ENCODE measurements around the gene ANKS1A.

Gene ANKS1A

DNA sequence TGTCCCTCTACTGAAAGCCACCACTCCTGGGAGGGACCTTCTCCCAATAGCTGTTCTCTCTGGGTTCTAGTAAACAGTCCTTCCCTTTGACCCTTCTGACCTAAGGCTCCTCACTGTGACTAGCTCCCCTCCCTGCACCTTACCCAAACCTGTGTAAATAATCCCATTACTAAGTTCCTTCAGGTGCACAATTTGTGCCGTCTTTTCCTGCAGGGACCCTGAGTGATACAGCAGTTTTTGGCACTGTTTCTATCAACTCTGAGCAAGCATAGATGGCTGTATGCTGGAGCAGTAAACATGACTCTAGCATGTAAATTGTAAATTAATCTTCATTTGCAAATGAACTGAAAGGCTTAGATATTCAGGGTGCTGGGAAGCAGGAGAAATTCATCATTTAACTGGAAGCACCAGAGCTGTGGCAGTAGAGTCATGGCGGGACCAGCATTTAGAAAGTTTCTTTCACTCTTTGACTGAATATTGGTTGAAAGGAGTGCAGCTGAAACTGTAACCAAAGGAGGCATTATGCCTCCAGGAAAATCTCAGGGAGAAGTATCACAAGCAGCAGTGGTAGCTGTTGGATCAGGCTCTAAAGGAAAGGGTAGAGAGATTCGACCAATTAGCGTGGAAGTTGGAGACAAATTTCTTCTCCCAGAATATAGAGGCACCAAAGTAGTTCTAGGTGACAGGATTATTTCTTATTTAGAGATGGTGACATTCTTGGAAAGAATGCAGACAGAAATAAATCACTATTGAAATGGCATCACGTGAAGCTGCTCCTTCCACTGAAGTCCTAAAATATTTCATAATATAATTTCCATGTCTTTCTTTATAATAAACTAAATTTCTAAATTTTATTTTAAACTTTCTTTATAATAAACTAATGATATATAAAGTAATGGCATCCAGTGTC, 134.3 kb downstream of the ANKS1A start:
- H3K27ac Mint-ChIP-seq, result no peak overlapping the region
- no peak for ATAC-seq
- DNase-seq, result no peak
- no peaks in the 10 kb centered on the region for H3K4me1 Mint-ChIP-seq
- no peaks in the 10 kb centered on the region for H3K27me3 Mint-ChIP-seq
- no peaks in the 10 kb centered on the region for H3K9me3 Mint-ChIP-seq
- no peak overlapping the region for H3K4me3 Mint-ChIP-seq

- ATAC-seq (no peak), DNase-seq (no peak)
- Mint-ChIP-seq H3K27me3 (no peaks in the 10 kb centered on the region), H3K4me1 (no peaks in the 10 kb centered on the region), H3K27ac (no peak overlapping the region), H3K9me3 (no peaks in the 10 kb centered on the region), H3K4me3 (no peak overlapping the region)
These were observed 135.5 kb downstream of the ANKS1A start for GRCh38 chr6:35024551-35025054.

DNA sequence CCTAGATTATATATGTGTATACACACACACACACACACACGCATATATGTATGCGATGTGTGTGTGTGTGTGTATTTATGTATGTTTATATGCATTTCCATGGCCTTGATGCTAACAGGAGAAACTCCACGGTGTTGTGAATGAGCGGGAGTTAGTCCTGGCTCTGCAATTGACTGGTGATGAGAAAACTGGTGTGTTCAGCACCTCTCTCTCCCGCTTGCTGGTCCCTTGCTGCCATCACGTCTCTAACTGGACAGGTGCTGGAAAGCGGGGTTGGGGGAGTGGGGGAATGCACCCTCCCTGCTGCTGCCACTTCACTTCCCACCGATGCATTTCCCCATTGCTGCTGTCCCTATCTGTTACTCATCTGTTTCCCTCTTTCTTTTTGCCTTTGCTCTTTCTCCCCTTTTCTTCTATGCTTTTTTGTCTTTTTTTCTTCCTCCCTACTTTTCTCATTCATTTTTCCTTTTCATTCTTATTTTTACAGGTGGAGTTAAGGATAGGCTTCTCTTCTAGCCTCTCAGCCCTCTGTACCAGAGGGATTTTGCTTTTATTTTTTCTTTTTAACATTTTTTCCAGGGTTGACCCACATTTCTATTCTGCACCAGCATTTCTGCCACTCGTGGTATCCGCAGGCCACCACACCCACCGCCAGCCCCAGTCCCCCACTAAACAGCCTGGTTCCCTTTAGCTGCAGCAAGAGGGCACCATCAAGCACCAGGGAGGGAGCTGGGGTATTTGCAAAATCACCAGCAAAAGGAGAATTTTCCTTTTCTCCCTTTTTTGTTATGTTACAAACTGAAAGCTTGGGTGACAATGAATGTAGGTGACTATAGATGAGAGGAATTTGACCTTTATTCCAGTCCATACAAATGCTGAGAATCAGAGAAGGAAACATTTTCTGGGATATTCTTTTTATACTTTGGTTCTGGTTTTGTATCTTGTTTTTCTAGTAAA, 136.5 kb downstream of the ANKS1A start:
- Mint-ChIP-seq H3K4me1 (no peaks in the 10 kb centered on the region), H3K4me3 (no peak overlapping the region), H3K27ac (no peak overlapping the region), H3K27me3 (no peaks in the 10 kb centered on the region), H3K9me3 (no peaks in the 10 kb centered on the region)
- no peak for DNase-seq
- ATAC-seq, result no peak

- ATAC-seq, result no peak
- H3K27ac Mint-ChIP-seq, result no peak overlapping the region
These were observed 137.6 kb downstream of the ANKS1A start for GRCh38 chr6:35026434-35027222.

GRCh38 chr6:35027807-35028206, 138.8 kb downstream of the ANKS1A start:
- no peaks in the 10 kb centered on the region for H3K9me3 Mint-ChIP-seq
- H3K27ac Mint-ChIP-seq, result no peak overlapping the region
- ATAC-seq, result no peak
- no peak for DNase-seq
- no peak overlapping the region for H3K4me3 Mint-ChIP-seq
- no peaks in the 10 kb centered on the region for H3K27me3 Mint-ChIP-seq
- no peaks in the 10 kb centered on the region for H3K4me1 Mint-ChIP-seq

More at GRCh38 chr6:35026434-35027222, 137.6 kb downstream of the ANKS1A start:
- Mint-ChIP-seq H3K9me3 (no peaks in the 10 kb centered on the region), H3K4me1 (no peaks in the 10 kb centered on the region), H3K4me3 (no peak overlapping the region), H3K27me3 (no peaks in the 10 kb centered on the region)
- no peak for DNase-seq

- ATAC-seq, result no peak
- Mint-ChIP-seq H3K4me1 (no peaks in the 10 kb centered on the region), H3K27ac (no peak overlapping the region), H3K27me3 (no peaks in the 10 kb centered on the region), H3K4me3 (no peak overlapping the region), H3K9me3 (no peaks in the 10 kb centered on the region)
- DNase-seq, result no peak
These were observed 140.0 kb downstream of the ANKS1A start for GRCh38 chr6:35028781-35029769.

DNA sequence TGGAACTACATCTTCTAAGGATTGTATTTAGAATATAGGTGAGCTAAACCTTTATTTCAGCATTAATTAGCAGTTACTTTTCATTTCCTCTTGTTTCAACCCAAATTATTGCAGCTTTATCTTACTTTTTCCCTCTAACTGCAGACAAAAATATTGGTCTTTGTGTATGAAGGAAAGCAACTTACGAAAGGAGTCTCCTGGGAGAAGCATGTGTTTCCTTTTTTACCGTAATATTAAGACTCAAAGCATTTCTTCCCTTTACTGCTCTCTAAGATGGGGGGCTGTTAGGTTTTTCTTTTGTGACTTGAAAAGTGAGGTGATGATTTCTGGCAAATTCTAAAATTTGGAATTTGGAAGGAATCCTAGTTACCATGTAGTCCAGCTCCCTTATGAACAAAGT, 141.0 kb downstream of the ANKS1A start:
- H3K4me1 Mint-ChIP-seq, result no peaks in the 10 kb centered on the region
- no peaks in the 10 kb centered on the region for H3K9me3 Mint-ChIP-seq
- DNase-seq, result no peak
- ATAC-seq, result no peak
- no peaks in the 10 kb centered on the region for H3K27me3 Mint-ChIP-seq
- no peak overlapping the region for H3K4me3 Mint-ChIP-seq
- H3K27ac Mint-ChIP-seq, result no peak overlapping the region

DNA sequence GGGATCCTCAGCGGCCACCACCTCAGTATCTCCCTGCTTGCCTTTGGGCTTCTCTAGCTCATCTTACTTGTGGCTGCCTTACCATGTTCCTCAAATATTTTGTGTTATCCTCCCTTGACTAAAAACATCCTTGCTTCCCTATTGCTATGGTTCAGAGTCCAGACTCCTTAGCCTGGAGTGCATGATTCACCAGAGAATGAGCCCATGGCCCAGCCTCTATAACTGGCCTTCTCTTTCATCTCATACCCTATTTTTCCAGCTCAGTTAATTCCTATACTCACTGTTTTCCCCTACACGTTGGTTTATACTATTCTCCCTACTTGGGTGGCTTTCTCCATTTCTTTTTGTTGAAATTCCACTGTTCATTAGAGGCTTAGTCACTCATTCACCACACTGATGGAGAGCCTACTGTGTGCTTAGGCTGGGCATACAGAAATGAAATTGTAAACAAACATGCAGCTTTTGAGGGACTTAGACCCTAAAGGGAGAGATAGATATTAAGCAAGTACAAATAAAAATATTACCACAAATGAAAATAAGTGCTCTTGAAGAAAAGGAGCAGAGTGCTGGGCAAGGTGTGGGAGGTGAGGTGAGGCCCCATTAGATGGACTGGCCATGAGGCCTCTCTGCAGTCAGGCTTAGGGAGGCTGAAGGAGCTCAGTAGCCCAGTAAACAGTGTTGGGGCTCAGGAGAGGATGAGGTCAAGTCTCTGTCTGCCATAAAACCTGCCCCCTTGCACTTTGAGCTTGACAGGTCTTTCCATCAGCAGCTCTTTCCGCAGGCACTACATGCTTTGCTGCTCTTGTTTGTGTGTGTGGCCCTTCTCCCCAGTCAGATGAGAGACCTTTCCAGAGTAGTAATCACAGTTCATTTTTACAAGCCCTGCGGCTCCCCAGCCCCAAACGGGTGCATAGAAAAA, 142.8 kb downstream of the ANKS1A start:
- H3K27ac Mint-ChIP-seq, result no peak overlapping the region
- no peaks in the 10 kb centered on the region for H3K9me3 Mint-ChIP-seq
- ATAC-seq, result no peak
- H3K4me1 Mint-ChIP-seq, result no peaks in the 10 kb centered on the region
- no peak for DNase-seq
- H3K4me3 Mint-ChIP-seq, result no peak overlapping the region
- H3K27me3 Mint-ChIP-seq, result no peaks in the 10 kb centered on the region

DNA sequence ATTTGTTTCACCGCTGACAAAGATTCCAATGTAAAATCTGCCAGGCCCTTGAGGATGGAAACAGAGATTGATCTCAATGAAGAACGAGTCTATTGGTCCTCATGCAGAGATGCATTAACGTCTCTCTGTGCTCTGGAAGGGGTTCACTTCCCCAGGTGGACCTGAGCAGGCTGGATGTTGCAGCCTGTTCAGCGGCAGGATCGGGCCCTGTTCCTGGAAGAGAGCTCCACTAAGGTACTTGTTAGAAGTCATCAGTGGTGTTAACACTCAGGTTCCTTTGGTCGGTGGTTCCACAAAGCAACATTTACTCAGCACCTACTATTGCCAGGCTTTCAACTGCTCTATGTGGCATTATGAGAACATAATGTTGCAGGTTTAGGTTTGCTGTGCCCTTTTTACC, 144.6 kb downstream of the ANKS1A start:
- no peak overlapping the region for H3K27ac Mint-ChIP-seq
- H3K4me1 Mint-ChIP-seq, result no peaks in the 10 kb centered on the region
- DNase-seq, result no peak
- no peak overlapping the region for H3K4me3 Mint-ChIP-seq
- ATAC-seq, result no peak
- no peaks in the 10 kb centered on the region for H3K27me3 Mint-ChIP-seq
- H3K9me3 Mint-ChIP-seq, result no peaks in the 10 kb centered on the region

- Mint-ChIP-seq H3K4me3 (no peak overlapping the region), H3K27ac (peak overlapping the region in 1 of 2 donors; percentile 28), H3K9me3 (no peaks in the 10 kb centered on the region), H3K27me3 (no peaks in the 10 kb centered on the region), H3K4me1 (no peaks in the 10 kb centered on the region)
- ATAC-seq (no peak), DNase-seq (no peak)
These were observed 145.5 kb downstream of the ANKS1A start for GRCh38 chr6:35034411-35035191.

GRCh38 chr6:35035481-35036030, 146.5 kb downstream of the ANKS1A start:
- H3K27ac Mint-ChIP-seq, result peak overlapping the region in 1 of 2 donors; percentile 26
- H3K9me3 Mint-ChIP-seq, result no peaks in the 10 kb centered on the region
- no peak overlapping the region for H3K4me3 Mint-ChIP-seq
- DNase-seq (no peak), ATAC-seq (no peak)
- H3K27me3 Mint-ChIP-seq, result no peaks in the 10 kb centered on the region
- no peaks in the 10 kb centered on the region for H3K4me1 Mint-ChIP-seq

DNA sequence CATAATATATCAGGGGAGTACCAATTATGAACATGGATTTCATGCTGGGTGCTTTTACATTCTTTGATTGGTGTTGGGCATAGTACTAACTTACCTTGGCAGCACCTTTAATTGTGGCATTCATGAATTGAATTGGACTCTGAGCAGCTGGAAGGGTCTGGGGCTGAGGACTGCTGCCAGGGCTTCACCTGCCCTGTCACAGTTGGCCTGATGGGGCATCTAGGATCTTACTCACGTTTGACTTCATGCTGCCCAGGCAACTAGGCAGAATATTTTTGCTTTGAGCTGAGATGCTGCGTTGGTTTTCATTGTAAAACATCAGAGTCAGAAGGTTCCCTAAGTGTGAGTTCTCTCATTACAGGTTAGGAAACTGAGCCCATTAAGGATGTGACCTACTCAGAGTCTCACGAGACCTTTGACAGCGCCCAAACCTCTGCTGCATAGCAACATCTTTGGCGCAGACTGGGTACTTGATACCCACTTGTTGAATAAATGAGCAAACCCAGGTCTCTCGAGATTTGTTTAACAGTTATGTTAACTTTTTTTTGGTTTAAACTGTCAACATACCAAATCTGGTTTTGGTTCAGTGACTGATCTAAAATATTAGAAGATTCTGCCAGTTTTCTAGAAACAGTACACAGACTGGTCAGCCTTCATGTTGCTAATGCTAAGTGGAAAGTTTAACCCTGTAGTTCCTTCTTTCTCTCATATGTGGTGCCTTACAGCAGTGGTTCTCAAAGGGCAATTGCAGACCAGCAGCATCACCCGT, 147.2 kb downstream of the ANKS1A start:
- no peaks in the 10 kb centered on the region for H3K4me1 Mint-ChIP-seq
- H3K27ac Mint-ChIP-seq, result no peak overlapping the region
- H3K27me3 Mint-ChIP-seq, result no peaks in the 10 kb centered on the region
- no peak for DNase-seq
- H3K9me3 Mint-ChIP-seq, result no peaks in the 10 kb centered on the region
- no peak overlapping the region for H3K4me3 Mint-ChIP-seq
- ATAC-seq, result no peak
